Measurements from ENCODE around the gene PAX4. TPM values are rescaled to one million over a fixed set of nuclear protein-coding genes. Genes with fewer than 3 reads are reported as not detected.

Gene PAX4
- total RNA-seq, 1 experiment from 2014 or later: not detected

DNA sequence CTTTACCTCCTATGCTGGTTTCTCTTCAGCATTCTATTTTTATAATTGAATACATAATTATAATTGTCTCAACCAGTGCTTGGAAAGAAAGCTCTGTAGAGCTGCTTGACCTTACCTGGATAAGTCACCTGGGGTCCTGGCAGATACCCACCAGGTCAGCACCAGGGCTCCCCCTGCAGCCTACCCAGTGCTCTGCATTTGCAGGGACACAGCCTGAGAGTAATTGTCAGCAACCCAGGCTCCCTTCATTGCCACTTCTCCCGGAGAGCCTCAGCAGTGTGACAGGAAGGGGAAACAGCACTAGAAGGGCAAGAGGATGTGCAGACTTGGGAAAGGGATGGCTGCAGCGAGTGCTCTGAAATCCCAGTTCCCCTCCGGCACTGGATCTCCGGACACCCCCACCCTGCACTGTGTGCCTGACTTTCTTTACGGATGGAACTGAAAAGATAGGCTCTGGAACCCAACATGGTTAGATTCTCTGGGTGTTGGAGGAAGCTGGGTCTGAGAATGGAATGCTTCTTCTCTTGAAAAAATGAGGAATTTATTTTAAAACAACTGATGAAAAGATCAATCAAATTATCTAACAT lies 11.4 kb upstream of the PAX4 start:
- DNase-seq (ENCODE audit: low read depth): no peak

DNA sequence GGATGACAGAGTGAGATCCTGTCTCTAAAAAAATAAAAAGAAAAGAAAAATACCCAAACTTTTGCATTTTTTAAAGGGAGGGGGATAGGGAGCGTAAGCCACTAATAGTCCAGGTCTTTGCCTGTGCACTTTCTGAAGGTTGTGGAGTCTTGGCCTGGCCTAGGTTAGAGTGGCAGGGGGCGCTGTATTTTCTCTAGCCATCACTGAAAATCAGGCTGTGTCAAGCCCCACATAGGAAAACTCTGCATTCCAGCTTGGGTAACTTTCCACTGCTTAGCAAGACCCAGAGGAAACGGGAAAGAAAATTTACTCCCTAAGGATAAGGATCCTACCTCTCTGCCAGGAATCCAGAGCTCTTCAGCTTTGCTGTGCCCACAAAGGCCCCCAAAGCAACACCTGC lies 10.5 kb upstream of the PAX4 start:
- DNase-seq (ENCODE audit: low read depth): no peak

DNA sequence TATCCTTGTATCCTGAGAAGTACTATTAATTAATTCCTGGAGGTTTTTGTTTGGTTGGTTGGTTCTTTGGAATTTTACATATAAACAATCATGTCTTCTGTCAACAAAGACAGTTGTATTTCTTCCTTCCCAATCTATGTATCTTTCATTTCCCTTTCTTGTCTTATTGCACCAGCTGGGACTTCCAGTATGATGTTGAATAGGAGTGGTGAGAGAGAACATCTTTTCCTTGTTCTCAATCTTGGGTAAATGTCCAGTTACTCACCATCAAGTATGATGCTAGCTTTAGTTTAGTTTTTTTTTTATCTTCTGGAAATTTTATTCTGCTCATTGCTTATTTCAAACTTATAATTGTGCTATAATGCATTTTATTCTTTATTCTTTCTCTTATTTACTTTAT lies 7.4 kb upstream of the PAX4 start:
- DNase-seq (ENCODE audit: low read depth): no peak

DNA sequence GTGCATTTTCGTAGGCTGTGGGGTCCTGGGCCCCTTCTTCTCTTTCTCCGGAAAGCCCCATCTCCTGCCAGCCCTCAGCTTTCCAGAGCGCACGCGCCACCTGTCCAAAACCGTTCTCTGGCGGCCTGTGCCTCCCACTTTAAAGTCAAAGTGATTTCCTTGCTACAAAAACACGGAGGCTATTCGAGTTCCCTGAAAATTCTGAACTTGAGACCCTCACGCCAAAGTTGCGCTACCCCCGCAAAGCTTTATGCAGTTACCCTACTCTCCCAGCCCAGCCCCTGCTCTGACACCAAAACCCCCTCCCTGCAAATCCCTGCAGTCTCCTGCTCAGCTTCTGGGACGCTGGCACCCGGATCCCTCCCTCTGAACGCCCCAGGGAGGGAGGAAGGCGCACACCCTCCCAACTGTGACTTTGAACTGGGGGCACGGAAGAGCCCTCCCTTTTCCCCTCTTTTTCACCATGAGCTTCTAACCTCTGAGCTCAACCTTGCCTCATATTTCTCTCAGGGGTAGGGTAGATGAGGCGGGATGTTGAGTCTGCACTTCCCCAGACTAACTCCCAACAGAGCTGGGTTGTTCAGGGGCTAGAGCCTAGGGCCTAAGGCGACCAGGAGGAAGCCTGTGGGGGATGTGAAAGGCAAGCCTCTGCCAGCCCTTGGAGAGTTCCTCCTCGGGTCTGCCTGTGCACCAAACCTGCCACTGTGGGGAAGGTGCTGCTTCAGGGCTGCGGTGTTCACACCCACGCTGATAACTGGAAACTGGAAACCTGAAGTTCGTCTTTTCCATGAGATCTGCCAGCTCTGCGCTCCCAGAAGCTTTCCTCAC lies 2.7 kb upstream of the PAX4 start:
- no peak for DNase-seq (ENCODE audit: low read depth)

DNA sequence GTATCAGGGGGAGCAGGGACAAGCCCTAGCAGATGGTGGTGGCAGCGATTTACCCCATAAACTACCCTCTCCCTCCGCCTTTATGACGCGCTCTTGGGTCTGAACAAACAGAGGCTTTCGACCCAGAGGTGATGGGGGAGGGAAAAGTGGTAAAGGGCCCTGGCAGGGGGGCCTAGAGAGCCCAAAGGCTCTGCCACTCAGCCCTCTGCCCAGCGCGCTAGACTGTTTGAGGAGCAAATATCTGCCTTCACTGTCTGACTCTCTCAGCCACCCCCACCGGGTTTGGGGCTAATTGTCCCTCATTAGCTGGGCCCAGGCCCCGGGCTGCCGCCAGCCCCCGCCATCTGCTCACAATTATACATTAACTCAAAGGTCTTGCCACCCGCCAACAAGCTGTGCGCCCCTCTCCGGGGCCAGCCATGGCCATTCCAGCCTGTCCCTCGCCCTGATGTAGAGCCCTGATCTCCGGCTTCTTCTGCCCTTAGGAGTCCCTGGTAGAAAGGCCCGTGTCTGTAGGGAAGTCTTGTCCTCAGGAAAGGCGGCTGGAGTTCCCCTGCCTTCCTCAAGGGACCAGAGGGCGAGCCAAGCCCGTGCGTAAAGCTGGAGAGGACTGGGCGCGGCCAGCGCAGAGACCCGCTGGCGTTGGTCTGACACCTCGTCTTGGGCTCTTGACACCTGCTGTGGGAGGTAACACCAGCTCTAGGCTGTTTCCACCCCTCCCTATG lies 1.9 kb upstream of the PAX4 start:
- no peak for DNase-seq (ENCODE audit: low read depth)

DNA sequence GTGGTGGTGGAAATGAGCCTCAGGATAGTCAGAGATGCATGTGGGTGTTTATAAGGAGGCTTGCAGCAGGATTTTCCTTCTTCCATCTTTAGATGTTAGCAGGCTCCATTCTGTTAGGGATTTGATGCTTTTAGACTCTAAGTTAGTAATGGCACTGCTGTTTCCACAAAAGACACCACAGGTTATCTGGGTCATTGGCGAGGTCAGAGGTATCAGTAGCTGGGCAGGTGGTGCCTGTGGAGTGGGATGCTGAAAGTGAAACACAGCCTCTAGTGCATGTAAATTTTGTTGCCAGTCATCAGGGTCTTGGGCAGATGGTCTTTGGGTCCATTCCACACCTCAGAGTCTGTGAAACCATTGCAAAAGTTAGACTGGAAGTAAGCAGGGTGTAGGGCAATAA lies 833 bp upstream of the PAX4 start:
- no peak for DNase-seq (ENCODE audit: low read depth)

DNA sequence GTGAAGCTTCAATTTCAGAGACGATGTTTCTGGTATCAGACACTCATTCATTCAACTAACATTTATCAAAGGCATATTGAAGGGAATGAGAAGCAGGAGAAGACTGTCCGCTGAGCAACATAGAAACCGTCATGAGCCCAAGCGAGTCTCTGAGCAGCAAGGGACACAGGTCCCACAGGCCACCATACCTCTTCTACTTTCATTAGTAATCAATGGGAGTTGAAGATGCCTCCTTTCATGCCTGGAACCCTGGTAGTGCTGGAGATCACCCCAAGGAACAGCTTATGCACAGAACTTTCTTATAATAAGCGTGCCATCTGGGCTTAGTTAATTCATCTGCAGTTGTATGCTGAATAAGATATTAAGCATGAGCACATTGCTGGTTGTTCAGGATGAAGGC lies 1.2 kb downstream of the PAX4 start:
- DNase-seq (ENCODE audit: low read depth): no peak

DNA sequence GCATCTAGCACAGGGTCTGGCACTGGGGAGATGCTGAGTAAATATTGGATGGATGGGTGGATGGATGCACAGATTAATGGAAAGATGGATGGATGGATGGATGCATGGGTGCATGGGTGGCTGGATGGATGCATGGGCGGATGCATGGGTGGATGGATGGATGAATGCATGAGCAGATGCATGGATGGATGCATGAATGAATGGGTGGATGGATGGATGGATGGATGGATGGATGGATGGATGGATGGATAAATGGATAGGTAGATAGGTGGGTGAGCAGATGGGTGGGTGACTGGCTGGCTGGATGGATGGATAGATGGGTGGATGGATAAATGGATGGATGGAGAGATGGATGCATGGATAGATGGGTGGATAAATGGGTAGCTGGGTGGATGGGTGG lies 5.7 kb downstream of the PAX4 start:
- DNase-seq (ENCODE audit: low read depth): no peak

DNA sequence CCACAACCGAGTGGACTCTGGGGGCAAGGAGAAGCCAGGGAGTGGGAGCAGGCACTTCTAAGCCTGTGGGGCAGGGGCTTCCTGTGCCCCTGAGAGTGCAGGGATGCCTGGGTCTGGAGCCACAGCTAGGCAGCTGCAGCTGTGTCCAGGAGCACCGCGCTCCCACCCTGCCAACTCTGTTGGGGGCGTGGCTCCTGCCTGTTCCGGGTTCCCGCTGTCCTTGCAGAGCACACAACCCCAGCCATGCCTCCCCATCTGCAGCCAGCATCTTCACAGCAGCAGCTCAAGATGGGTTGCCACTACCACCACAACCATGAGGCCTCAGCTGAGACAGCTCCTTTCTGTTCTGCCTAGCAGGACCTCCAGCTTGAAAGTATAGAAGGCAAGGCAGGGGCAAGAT lies 8.6 kb downstream of the PAX4 start:
- DNase-seq (ENCODE audit: low read depth): no peak

DNA sequence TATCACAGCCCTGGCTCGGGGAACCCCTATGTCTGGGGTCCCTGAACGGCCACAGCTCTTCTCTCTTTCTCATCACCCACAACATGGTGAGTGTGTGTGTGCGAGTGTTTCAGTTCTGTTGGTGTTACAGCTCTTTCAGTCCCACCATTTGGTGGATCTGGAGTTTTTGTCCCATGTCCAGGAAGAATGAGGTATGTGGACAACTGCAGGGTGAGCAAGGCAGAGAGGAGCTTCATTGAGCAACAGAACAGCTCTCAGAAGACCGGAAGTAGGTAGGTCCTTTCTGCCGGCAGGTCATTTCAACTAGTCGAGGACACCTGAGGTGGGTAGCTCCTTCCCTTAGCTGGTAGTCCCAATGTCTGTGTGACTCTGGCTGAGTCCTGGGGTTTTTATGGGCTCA lies 9.5 kb downstream of the PAX4 start:
- no peak for DNase-seq (ENCODE audit: low read depth)

DNA sequence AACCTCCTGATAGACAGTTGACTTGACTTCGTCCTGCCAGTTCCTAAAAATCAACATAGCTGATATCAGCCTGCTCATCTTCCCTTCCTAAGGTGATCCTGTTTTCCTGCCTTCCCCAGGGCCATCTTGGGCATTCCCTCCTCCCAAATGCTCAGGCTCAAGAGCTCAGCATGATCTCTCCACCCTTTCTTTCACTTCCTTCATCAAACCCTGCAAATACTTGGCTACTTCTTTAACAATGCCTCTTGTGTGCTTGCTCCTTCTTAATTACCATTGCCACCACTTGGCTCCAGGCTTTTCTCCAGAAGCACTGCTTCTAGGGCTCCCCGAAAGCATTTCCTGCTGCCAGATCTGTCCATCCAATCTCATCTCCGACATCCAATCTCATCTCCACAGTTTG lies 17.1 kb downstream of the PAX4 start:
- DNase-seq (ENCODE audit: low read depth): no peak

DNA sequence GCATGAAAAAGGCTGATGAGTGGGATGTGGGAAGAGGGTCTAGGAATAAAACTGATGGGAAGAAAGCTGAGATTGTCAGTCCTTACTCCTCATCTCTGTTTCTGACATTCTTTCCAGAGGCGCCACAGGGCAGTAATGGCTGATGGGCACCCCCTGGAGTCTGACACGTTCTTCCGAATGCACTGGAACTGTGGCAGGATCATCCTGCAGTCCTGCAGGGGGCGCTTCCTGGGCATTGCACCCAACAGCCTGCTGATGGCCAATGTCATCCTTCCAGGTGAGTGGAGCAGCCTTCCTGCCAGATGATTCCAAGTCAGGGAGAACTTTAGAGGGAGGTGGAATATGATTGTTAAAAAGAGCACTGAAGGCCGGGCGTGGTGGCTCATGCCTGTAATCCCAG lies 19.6 kb downstream of the PAX4 start:
- no peak for DNase-seq (ENCODE audit: low read depth)

DNA sequence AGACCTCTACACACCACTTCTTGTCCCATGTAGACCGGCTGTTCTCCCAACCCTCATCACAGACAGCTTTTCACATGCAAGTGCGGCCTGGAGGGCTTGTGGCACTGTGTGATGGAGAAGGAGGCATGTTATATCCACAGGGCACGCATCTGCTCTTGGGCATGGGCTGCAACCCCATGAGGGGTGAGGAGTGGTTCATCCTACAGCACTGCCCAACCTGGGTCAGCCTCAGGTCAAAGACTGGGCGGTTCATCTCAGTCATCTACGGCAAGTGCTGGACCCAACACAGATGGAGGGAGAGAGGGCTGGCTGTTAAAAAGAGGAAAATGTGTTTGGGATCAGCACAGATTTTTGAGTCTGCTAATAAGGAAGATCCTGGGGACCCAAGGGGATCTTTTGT lies 22.2 kb downstream of the PAX4 start:
- no peak for DNase-seq (ENCODE audit: low read depth)

DNA sequence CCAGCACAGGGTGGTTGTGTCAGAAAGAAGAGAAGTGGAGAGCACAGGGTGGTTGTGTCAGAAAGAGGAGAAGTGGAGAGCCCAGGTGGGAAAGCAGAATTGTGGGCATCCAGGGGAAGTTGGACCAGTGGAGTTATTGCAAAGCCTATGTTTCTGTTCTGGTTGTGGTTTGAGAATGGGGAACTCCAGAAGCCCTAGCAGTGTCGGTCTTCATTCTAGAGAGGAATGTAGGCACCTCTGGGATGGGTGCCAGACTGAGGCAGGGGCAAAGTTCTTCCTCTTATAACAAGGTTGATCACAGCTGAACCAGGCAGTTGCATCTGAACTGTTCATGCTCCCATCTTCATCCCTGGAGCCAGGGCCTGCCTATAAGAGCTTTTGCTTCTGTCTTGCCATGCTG lies 23.5 kb downstream of the PAX4 start:
- DNase-seq (ENCODE audit: low read depth): no peak

DNA sequence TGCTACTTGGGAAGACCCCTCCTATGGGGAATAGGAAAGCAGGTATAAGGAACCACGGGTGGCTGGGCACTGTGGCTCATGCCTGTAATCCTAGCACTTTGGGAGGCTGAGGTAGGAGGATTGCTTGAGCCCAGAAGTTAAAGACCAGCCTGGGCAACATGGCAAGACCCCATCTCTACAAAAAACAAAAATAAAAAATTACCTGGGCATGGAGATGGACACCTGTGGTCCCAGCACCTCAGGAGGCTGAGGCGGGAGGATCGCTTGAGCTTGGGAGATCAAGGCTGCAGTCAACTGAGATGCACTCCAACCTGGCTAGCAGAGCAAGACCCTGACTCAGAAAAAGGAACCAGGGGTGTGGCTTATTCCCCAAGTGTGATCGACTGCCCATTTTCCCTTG lies 25.4 kb downstream of the PAX4 start:
- no peak for DNase-seq (ENCODE audit: low read depth)

DNA sequence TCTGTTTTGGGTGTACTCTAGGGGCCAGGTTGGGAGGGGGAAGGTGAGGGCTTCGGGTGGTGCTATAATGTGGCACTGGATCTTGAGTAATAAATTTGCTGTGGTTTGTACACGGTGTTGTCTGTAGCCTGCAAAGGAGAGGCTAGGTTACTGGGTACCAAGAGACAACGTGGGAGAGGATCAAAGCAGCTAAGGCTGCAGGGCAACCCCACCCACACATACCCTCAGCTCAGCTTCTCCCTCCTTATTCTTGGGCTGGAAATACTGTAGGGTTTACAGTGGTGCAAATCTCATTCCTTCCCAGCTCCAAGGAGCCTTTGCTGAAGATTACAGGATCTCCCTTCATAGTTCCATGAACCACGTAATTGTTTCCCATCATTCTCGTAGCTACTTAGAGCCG lies 26.4 kb downstream of the PAX4 start:
- DNase-seq (ENCODE audit: low read depth): no peak

DNA sequence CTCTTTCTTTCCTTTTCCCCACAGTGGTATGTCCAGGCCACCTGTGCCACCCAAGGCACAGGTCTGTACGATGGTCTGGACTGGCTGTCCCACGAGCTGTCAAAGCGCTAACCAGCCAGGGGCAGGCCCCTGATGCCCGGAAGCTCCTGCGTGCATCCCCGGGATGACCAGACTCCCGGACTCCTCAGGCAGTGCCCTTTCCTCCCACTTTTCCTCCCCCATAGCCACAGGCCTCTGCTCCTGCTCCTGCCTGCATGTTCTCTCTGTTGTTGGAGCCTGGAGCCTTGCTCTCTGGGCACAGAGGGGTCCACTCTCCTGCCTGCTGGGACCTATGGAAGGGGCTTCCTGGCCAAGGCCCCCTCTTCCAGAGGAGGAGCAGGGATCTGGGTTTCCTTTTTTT lies 26.8 kb downstream of the PAX4 start:
- no peak for DNase-seq (ENCODE audit: low read depth)

DNA sequence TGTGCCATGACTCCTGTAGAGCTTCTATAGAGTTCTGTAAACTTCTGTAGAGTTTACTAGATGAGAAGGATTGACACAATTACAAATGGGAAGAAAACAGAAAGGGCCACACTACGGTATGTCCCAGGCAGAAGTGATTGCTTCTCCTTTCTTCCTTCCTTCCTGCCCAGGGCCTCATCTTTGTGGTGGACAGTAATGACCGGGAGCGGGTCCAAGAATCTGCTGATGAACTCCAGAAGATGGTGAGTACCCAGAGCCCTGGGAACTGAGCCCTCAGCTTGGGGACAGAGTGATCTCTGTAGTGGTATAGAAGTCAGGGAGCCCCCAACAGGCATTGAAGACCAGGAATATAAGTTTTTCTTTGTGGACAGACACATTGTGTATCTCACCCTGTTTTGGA lies 28.0 kb downstream of the PAX4 start:
- no peak for DNase-seq (ENCODE audit: low read depth)

DNA sequence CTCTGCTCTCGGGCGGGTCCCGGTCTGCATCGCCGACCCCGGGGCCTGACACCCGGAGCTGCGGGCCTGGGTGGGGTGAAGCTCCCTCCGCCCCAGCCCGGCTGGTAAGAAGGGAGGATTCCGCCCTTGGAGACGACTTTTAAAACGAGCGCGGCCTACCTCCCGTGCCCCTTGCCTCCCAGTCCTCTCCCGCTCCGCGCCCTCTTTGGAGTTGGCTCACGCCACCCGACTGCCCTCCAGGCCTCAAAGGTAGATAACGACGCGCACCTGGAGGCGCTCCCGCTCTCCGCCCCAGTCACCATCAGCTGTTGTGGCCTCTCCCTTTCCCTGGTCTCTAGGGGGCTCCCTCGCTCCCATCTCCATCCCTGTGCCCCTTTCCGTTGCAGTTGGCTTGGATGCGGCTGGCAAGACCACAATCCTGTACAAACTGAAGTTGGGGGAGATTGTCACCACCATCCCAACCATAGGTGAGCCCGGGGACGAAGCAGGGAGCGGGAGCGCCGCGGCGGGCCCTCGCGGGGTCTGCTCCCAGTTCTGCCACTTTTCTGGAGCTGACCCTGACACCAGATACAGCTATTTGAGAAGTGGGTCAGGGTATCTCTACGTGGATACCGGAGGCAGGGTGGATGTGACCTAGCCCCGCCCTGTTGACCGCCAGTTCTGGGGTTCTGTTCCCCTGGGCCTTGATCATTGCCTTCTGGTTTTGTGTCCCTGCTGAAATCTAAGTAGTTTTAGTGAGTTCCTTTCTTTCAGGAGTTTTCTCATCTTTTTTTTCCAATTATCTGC lies 29.1 kb downstream of the PAX4 start:
- peak; percentile 69 for DNase-seq (ENCODE audit: low read depth)

DNA sequence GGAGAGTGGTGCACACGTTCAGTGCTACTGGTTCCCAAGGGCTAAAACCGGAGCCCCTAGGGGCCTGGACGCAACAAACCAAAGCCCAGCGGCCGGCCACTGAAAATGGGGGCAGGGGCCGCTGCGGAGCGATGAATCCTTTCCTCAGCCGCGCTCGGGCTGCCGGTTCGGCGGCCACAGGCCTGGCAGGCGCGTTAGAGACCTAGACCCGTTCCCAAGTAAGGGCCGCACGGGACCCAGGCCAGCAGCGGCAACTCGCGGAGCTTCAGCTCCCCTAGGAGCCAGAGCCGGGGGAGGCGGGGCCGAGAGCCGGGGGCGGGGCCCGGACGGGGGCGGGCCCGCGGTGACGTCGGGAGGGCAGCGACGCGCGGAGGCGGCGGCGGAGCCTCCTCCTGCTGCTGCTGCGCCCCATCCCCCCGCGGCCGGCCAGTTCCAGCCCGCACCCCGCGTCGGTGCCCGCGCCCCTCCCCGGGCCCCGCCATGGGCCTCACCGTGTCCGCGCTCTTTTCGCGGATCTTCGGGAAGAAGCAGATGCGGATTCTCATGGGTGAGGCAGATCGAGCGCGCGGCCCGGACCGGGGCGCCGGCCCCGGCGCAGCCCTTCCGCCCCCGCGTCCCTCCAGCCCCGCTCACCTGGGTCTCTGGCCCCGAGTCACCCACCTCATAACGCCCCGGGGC lies 29.8 kb downstream of the PAX4 start, which contains the start of gene ARF5:
Gene ARF5, plus strand, starts transcription at position 393 of the 678 bp plus-strand sequence. Its CDS starts 88 bp downstream, at position 481.
- DNase-seq (ENCODE audit: low read depth): peak; percentile 80

DNA sequence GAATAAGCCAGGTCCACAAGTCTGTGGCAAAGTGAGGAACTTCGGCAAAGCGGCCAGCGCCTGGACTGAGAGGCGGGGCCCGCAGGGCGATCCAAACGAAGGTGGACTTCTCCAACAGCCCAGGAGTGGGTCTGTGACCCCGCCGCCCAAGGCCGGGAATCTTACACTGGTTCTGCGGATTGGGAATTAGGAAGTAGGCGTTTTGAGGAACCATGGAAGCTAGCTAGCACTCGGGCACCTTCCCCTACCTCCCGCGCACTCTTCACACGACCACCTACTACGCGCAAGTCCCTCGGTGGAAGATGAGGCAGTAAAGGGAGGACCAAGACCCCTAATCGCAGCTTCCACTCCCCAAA lies 30.3 kb downstream of the PAX4 start:
- no peak for DNase-seq (ENCODE audit: low read depth)
